ENCODE measurements around the gene AZIN2. TPM values are rescaled to one million over a fixed set of nuclear protein-coding genes. Genes with fewer than 3 reads are reported as not detected.
"Not testable (repeated sequence)": the region's sequence is repeated elsewhere in the genome, so short reads cannot be mapped to it uniquely, and the experiment has no call there.

AZIN2 gene
- polyA plus RNA-seq, 2 of the 4 experiments (the other 2 are of a cell fraction), result 1.6 to 1.9 TPM

DNA sequence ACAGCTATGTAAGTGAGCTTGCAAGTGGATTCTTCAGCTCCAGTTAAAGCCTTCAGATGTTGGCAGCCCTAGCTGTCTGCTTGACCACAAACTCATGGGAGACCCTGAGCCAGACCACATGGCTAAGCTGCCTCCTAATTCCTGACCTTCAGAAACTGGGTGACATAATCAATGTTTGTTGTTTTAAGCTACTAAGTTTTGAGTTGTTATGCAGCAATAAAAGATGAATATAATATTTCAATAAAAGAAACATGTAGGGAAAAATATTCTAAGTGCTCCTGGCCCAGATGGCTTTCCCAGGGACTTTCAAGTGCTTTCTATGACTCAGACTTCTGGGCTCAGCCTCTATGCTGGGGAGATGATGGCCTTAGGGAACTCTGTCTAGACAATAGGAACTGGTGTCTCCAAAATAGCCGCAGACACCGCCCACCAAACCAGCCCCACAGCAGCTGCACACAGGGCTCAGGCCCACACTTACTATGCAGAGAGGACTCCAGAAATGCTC is 20.3 kb upstream of the AZIN2 start:
- WGBS (ENCODE audit: missing lambda C conversion rate), result 56% methylated on average over 2 of the region's 2 CpGs
- POLR2A ChIA-PET, result interaction anchor here (1.4 kb wide), 2 partner anchors 20 to 96 kb away, joined by 3 to 6 read pairs; partner anchors contain the start of gene AZIN2
- Histone ChIP-seq H3K4me1 (peaks cover 1% of the 10 kb centered on the region), H3K4me2 (no peak overlapping the region), H3K27ac (no peak overlapping the region; a peak in 1 of 6 replicates), H3K4me3 (no peak overlapping the region), H3K9me3 (peaks cover 24% of the 10 kb centered on the region)
- DNase-seq (ENCODE audit: low read depth in 1 of 2, low spot score in 1 of 2) (peak in 1 of 2 experiments; percentile 29), ATAC-seq (peak in 1 of 2 experiments; percentile 40; a peak in 2 of 6 replicates), FAIRE-seq (no peak)
- CTCF ChIA-PET, result interaction anchor here (0.5 to 2.2 kb wide), 4 partner anchors 26 to 645 kb away, joined by 3 to 8 read pairs (median 3); no protein-coding TSS in a partner anchor
- TF ChIP-seq BHLHE40 (IDR thresholded peaks at IDR 0.05; ENCODE audit: low read depth, low read length), result no peak
- TF ChIP-seq RAD21 (conservative IDR thresholded peaks at IDR 0.05 in 1 of 2, IDR thresholded peaks at IDR 0.05 in 1 of 2), result no peak
- no peak for TF ChIP-seq RCOR1 (IDR thresholded peaks at IDR 0.05; ENCODE audit: low read depth, low read length)
- TF ChIP-seq, protein P1, sequence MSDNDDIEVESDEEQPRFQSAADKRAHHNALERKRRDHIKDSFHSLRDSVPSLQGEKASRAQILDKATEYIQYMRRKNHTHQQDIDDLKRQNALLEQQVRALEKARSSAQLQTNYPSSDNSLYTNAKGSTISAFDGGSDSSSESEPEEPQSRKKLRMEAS (IDR thresholded peaks at IDR 0.05), result no peak
- no peak for TF ChIP-seq CHD2 (IDR thresholded peaks at IDR 0.05; ENCODE audit: low read length, partially characterized antibody)
- no peak for TF ChIP-seq ZSCAN20 (CRISPR knock-in tag; IDR thresholded peaks at IDR 0.05)
- no peak for TF ChIP-seq CBX2 (IDR thresholded peaks at IDR 0.05; ENCODE audit: borderline replicate concordance, low read depth)
- TF ChIP-seq, protein P2, sequence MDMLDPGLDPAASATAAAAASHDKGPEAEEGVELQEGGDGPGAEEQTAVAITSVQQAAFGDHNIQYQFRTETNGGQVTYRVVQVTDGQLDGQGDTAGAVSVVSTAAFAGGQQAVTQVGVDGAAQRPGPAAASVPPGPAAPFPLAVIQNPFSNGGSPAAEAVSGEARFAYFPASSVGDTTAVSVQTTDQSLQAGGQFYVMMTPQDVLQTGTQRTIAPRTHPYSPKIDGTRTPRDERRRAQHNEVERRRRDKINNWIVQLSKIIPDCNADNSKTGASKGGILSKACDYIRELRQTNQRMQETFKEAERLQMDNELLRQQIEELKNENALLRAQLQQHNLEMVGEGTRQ (IDR thresholded peaks at IDR 0.05), result no peak
- TF ChIP-seq, protein P3, sequence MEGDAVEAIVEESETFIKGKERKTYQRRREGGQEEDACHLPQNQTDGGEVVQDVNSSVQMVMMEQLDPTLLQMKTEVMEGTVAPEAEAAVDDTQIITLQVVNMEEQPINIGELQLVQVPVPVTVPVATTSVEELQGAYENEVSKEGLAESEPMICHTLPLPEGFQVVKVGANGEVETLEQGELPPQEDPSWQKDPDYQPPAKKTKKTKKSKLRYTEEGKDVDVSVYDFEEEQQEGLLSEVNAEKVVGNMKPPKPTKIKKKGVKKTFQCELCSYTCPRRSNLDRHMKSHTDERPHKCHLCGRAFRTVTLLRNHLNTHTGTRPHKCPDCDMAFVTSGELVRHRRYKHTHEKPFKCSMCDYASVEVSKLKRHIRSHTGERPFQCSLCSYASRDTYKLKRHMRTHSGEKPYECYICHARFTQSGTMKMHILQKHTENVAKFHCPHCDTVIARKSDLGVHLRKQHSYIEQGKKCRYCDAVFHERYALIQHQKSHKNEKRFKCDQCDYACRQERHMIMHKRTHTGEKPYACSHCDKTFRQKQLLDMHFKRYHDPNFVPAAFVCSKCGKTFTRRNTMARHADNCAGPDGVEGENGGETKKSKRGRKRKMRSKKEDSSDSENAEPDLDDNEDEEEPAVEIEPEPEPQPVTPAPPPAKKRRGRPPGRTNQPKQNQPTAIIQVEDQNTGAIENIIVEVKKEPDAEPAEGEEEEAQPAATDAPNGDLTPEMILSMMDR (IDR thresholded peaks at IDR 0.05), result no peak
- TF ChIP-seq SREBF2 (IDR thresholded peaks at IDR 0.05), result no peak
- TF ChIP-seq FOSB (CRISPR knock-in tag; IDR thresholded peaks at IDR 0.05), result no peak
- TF ChIP-seq BCL3 (IDR thresholded peaks at IDR 0.05), result no peak
- TF ChIP-seq POLR2A (IDR thresholded peaks at IDR 0.05; ENCODE audit: low read length), result no peak
- no peak for TF ChIP-seq GATA3 (IDR thresholded peaks at IDR 0.05; ENCODE audit: borderline replicate concordance)

DNA sequence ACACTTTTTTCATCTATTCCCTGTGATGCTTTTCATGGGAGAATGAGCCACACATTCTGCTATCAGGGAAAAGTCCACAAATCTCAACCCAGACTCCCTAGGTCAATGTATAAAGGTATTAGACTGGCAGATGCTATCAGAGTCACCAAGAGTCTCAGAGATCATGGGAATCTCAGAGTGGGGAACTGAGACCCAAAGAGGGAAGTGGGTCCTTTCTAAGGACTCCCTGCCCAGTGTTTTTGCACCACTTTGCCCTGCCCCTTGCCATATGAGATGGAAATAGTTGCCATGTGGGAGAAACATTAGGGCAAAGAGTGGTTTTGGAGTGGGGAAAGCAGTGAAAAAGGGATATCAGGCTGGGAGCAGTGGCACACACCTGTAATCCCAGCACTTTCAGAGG is 19.1 kb upstream of the AZIN2 start:
- Histone ChIP-seq H3K27ac (no peak overlapping the region), H3K9me3 (peaks cover 29% of the 10 kb centered on the region), H3K4me2 (no peak overlapping the region), H3K4me3 (no peak overlapping the region), H3K4me1 (no peaks in the 10 kb centered on the region)
- DNase-seq (ENCODE audit: low read depth in 1 of 2, low spot score in 1 of 2) (no peak), FAIRE-seq (no peak), ATAC-seq (no peak)
- ChIA-PET CTCF (interaction anchor here (0.8 to 2.2 kb wide), 2 partner anchors 24 to 189 kb away, joined by 3 to 8 read pairs; no protein-coding TSS in a partner anchor), POLR2A (no interaction called here)
- no peak for TF ChIP-seq JUN (IDR thresholded peaks at IDR 0.05)
- TF ChIP-seq ZNF302 (CRISPR knock-in tag; IDR thresholded peaks at IDR 0.05), result no peak
- no peak for TF ChIP-seq NFE2L2 (conservative IDR thresholded peaks at IDR 0.05; ENCODE audit: low read length)
- TF ChIP-seq ZFP36 (IDR thresholded peaks at IDR 0.05; ENCODE audit: borderline replicate concordance, partially characterized antibody), result no peak
- no peak for TF ChIP-seq CBX2 (IDR thresholded peaks at IDR 0.05; ENCODE audit: borderline replicate concordance, low read depth)
- TF ChIP-seq TP53 (CRISPR knock-in tag; IDR thresholded peaks at IDR 0.05), result no peak
- TF ChIP-seq, protein P4, sequence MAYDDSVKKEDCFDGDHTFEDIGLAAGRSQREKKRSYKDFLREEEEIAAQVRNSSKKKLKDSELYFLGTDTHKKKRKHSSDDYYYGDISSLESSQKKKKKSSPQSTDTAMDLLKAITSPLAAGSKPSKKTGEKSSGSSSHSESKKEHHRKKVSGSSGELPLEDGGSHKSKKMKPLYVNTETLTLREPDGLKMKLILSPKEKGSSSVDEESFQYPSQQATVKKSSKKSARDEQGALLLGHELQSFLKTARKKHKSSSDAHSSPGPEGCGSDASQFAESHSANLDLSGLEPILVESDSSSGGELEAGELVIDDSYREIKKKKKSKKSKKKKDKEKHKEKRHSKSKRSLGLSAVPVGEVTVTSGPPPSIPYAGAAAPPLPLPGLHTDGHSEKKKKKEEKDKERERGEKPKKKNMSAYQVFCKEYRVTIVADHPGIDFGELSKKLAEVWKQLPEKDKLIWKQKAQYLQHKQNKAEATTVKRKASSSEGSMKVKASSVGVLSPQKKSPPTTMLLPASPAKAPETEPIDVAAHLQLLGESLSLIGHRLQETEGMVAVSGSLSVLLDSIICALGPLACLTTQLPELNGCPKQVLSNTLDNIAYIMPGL (CRISPR knock-in tag; IDR thresholded peaks at IDR 0.05; ENCODE audit: borderline replicate concordance), result no peak
- no peak for TF ChIP-seq CBX8 (IDR thresholded peaks at IDR 0.05)
- TF ChIP-seq HDAC2 (IDR thresholded peaks at IDR 0.05), result no peak
- no peak for TF ChIP-seq MAFK (IDR thresholded peaks at IDR 0.05; ENCODE audit: partially characterized antibody)
- no peak for TF ChIP-seq HOXA7 (CRISPR knock-in tag; IDR thresholded peaks at IDR 0.05)
- TF ChIP-seq RARB (CRISPR knock-in tag; IDR thresholded peaks at IDR 0.05), result no peak
- no peak for TF ChIP-seq ESRRA (IDR thresholded peaks at IDR 0.05; ENCODE audit: borderline replicate concordance, low read length)

DNA sequence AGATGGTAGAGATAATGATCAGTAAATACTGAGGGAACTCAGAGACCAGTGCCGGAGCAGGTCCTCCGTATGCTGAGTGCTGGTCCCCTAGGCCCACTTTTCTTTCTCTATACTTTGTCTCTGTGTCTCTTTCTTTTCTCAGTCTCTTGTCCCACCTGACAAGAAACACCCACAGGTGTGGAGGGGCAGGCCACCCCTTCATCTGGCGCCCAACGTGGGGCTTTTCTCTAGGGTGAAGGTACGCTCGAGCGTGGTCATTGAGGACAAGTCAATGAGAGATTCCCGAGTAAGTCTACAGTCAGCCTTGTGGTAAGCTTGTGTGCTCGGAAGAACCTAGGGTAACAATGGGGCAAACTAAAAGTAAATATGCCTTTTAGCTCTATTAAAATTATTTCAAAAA is 16.7 kb upstream of the AZIN2 start:
- 63% methylated on average over 9 of the region's 9 CpGs for WGBS (ENCODE audit: missing lambda C conversion rate)
- CTCF ChIA-PET, result interaction anchor here (1.1 to 2.7 kb wide), 2 partner anchors 9 to 11 kb away, joined by 3 to 16 read pairs; no protein-coding TSS in a partner anchor
- FAIRE-seq; ATAC-seq; H3K27ac ChIP-seq; H3K4me3 ChIP-seq; POLR2A ChIA-PET; H3K4me2 ChIP-seq; H3K4me1 ChIP-seq; DNase-seq (ENCODE audit: low read depth in 1 of 2, low spot score in 1 of 2): not testable (repeated sequence)
- peaks cover 29% of the 10 kb centered on the region for H3K9me3 ChIP-seq
